ENCODE results near the gene PATL2.
"Not testable (repeated sequence)": the region's sequence is repeated elsewhere in the genome, so short reads cannot be mapped to it uniquely, and the experiment has no call there.

GRCh38 chr15:44739222-44739847 lies 28.2 kb upstream of the PATL2 start:
- TF ChIP-seq CTCF, POLR2A (IDR thresholded peaks at IDR 0.05): not testable (repeated sequence)

All from thyroid gland (tissue), 4 donors.